Inflammatory macrophage treated with lipopolysaccharide for 4 hours (primary cell): ENCODE measurements around the gene TOPORS.
"Not testable (repeated sequence)": the region's sequence is repeated elsewhere in the genome, so short reads cannot be mapped to it uniquely, and the experiment has no call there.

ENCODE experiments used
- DNase-seq: peaks from one replicate; pipeline ENCODE4 v3.0.0-alpha.2; 2020

Gene TOPORS

DNA sequence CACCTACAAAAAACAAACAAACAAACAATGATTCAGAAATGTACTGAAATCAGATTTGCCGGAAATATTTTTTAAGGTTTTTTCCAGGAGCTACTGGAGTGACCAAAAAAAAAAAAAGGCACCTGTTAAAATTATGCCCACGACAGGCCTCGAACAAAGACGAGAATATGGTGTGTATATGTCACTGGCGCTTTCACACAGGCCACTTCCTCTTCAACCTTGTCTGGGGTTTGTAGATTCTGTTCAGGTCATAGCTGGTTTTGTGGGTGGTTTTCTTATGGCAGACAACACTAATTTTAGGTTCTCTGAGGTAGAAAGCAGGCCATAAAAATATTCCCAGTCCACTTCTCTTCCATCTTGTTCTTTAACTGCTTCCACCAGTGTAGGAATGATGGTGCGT lies 13.6 kb upstream of the TOPORS start:
- DNase-seq: no peak

GRCh38 chr9:32558408-32558934 lies 6.1 kb upstream of the TOPORS start:
- DNase-seq: peak; percentile 74

- no peak for DNase-seq
Measured at GRCh38 chr9:32554591-32554990, 2.2 kb upstream of the TOPORS start.

DNA sequence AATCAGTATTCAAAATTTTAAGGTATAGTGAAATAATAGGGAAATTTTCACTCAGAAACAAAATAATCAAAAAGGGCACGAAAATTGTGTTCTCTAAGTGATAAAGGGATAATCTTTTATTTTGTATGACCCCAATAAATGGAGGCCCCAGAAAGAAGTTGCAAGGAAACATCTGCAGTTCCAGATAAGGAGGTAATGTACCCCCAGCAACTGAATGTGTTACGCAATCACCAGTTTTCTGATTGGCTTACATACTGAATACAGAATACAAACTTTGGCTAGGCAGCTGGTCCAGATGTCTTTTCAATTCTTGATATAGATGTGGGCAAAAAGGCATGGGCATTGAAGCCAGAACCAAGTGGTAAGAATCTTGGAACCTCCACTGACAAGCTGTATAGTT lies 1.7 kb upstream of the TOPORS start:
- DNase-seq: no peak

DNA sequence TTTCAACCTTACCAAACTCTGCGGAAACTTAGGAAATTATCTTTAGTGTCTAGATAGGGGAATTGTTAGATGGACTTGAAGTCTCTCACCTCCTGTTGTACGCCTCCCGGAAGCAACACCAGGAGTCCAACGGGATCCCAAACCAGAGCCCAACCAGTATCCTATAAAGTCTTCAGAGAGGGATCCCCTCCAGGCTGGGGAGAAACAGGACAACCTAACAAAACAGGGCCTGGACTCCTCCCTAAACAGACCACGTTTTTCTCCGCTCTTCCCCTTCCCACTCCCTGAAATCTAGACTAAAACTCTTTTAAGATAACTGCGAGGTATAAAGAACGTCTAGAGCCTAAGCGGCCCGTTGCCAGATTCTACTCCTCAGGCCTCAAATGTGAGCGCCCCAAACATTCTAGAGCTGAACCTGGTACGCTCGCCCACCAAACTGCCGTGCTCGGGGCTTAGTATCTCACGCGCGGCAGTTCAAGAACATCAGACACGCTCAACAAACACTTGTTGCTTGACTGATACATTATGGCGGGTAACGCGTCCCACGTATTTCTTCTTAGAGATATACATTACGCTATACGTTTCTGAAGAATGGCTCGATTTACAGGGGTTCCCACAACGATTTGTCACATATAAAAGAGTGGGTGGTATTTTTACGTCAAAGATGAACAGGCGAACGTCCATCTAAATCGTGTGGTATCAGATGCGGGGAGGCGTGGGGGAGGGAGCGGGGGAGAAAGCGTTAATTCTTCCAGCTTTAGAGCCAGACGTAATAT lies 922 bp downstream of the TOPORS start:
- DNase-seq: peak; percentile 62

DNA sequence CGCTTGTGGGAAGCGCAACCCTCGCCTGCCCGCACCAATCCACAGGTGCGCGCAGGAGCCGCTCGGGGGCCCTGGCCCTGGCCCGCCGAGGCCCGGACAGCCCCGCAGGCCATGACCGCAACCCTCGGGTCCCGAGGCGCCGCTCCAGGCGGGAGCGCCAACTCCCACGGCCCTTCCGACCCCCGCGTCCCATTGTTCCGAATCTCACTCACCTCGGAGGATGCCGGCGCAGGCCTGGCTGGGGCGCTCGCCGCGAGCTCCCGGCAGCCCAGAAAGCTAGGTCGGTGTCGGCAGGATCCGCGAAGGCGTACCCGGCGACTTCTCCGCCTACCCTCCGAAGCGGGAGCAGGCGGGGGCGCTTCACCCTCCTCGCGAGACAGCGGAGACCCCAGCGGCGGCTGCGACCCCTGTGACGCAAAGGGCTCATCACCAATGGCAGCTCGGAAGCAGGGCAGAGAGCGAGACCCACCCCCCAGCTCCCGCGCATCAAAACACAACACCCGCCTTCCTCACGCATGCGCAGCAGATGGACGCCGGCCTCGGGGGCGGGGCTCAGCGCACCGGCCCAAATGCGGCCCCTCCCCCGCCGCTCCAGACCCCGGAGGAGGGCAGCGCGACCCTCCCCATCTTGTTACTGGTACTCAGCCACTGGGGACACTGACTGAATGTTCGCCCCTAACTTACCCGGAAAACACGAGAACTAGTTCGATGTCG lies 1.7 kb downstream of the TOPORS start:
- peak; percentile 78 for DNase-seq

- DNase-seq: no peak
Measured at GRCh38 chr9:32550150-32550561, 2.2 kb downstream of the TOPORS start.

DNA sequence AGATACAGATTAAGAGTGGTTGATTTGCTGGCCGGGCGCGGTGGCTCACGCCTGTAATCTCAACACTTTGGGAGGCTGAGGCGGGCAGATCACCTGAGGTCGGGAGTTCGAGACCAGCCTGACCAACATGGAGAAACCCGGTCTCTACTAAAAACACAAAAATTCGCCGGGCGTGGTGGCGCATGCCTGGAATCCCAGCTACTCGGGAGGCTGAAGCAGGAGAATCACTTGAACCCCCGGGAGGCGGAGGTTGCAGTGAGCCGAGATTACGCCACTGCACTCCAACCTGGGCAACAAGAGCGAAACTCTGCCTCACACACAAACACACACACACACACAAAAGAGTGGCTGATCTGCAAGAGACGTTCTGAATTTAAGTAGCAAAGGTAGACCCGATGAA lies 4.2 kb downstream of the TOPORS start:
- not testable (repeated sequence) for DNase-seq

DNA sequence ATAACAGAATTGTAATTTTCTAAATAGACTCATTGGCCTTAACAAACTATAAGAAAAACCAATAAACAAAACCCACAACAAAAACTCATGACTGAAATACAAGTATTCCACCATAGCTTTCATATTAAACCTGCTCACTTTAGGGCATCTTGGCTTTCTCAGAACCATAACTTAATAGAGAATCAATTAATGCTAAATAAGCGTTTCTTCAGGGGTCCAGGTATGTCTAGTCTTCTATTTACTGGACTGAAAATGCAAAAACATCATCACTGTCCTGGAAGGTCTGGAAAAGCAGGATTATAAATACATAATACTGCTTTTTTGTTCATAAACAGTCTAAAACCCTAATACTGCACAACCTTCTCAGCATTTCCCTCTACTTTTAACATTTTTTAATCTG lies 6.5 kb downstream of the TOPORS start:
- DNase-seq: no peak

GRCh38 chr9:32543047-32543446 lies 9.3 kb downstream of the TOPORS start:
- DNase-seq: no peak

DNA sequence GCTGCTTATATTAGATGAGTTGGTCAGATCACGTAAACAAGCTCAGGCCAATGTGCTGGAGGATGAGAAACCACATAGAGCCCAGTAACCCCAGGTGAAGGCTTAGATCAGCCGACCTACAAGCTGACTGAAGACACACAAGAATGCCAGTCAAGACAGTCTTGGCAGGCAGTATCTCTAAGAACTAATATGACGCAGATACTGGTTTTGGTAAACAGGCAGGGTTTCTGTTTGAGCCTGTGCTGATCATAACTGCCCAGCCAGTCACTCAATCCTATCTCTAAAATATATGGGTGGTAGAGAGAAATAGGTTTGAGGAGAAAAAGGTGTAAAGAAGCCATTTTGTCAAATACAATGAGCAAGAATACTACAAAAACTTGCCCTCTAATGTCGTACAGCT lies 18.6 kb downstream of the TOPORS start:
- no peak for DNase-seq

GRCh38 chr9:32533336-32533735 lies 19.1 kb downstream of the TOPORS start:
- DNase-seq: no peak

- DNase-seq: no peak
Measured at GRCh38 chr9:32526707-32527048, 25.7 kb downstream of the TOPORS start.

GRCh38 chr9:32526041-32526706 lies 26.2 kb downstream of the TOPORS start, which contains the start of gene RIGI:
RIGI (minus strand) TSS chr9:32526196; CDS start chr9:32526166, 30 bp downstream.
- peak; percentile 99 for DNase-seq

GRCh38 chr9:32525709-32526030 lies 26.7 kb downstream of the TOPORS start:
- no peak for DNase-seq

DNA sequence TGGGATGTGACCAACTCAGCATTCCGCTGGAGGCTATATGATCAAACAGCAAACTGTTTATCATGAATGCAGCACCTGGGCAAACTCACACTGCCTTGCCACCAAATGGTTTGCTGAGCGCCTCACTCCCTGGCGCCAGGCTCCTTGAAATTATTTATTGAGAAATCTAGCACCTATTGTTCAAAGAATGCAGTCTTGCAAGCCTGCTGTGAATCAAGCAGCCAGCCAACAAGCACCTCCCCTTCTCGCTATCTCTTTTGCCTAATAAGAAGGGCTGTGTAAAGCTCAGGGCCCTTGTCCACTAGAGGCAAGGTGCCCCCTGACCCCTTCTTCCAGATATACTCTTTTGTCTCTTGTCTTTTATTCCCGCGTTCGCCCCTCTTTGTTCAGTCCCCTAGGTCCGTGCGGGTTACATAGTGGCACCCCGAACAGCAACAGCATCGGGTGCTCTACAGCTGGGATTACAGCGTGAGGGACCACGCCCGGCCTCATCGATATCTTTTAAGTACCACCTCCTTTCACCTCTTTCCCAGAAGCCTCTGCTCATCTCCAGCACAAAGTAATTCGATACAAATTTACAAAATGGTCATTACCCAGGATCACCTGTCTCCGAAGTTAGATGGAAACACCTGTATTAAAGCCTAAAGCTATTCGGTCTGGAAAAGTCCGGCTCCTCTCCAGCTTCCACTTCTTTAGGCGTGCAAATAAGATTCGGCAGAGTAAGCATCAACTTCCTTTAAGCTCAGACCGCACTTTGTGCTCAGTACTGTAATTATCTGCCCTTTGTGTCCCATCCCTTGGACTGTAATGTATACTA lies 27.3 kb downstream of the TOPORS start:
- DNase-seq: peak; percentile 46

DNA sequence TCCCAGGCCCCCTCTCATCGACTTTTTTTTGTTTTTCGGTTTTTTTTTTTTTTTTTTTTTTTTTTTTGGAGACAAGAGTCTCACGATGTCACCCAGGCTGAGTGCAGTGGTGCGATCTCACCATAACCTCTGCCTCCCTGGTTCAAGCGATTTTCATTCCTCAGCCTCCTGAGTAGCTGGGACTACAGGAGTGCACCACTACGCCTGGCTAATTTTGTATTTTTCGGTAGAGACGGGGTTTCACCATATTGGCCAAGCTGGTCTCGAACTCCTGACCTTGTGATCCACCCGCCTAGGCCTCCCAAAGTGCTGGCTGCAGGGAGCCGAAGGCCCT lies 27.9 kb downstream of the TOPORS start:
- DNase-seq: not testable (repeated sequence)

DNA sequence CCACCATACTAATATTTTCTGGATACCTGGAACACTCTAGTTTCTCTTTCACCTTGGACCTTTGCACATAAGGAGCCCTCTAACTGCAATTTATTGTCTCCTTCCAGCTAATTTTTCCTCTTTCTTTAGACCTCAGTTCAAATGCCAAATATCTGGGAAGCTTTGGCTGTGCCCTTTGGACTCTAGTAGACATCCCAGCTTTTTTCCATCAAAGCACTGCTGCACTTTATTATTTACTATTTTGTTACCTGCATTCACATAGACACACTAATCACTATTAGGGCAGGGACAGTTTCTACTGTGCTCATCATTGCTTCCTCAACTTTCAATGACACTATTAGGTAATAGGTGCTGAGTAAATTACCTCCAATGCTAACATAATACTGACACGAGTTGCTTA lies 28.5 kb downstream of the TOPORS start:
- no peak for DNase-seq

- DNase-seq: no peak
Measured at GRCh38 chr9:32518276-32518675, 34.1 kb downstream of the TOPORS start.

DNA sequence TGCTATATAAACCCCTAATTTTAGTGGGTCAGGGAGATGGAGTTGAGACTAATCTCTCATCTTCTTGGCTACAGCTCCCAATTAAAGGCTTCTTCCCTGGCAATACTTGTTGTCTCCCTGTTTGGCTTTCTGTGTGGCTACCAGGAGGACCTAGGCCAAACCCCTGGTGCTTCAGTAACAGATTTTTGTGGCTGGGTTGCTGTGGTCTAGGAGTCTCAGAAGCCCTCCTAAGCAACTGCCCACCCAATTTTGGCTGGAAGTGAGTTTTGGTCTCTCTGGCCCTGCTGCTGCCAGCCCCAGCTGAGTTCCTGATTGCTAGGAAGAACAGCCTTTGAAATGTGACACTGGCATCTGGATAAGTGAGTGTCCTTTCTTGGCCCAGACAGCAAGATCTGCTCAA lies 36.1 kb downstream of the TOPORS start:
- DNase-seq: no peak

DNA sequence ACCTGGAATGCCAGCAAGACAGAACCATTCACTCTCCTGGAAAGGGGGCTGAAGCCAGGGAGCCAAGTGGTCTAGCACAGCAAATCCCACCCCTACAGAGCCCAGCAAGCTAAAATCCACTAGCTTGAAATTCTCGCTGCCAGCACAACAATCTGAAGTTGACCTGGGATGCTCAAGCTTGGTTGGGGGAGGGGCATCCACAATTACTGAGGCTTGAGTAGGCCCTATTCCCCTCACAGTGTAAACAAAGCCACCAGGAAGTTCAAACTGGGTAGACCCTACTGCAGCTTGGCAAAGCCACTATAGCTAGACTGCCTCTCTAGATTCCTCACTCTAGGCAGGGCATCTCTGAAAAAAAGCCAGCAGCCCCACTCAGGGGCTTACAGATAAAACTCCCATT lies 43.7 kb downstream of the TOPORS start:
- DNase-seq: no peak

DNA sequence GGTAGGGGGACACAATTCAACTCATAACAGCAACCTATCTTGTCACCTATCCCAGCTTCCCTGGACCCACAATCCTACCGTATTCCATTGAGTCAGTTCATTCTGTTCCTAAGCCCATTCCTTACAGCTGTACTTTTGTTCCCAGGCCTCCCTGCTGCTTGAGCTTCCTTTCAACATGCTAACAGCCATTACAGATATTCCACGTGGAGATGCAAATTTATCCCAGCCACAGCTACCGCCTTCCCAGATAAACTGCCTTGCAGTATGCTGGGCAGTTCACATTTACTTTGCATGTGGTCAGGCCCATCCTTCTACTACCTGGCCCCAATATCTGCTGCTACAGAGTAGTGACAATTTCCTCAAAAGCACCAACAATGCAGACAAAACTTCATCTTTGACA lies 49.4 kb downstream of the TOPORS start:
- no peak for DNase-seq

DNA sequence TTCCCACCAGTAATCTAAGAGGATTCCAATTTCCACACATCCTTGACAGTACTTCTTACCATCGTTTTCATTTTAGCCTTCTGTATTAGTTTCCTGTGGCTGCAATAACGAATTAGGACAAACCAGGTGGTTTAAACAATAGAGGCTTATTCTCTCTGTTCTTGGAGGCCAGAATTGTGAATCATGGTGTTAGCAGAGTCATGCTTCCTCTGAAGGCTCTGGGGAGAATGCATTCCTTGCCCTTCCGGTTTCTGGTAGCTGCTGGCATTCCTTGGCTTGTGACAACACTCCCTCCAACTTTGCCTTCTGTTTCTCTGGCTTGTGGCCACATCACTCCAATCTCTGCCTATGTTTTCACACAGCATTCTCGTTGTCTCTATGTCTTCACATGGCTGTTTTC lies 49.9 kb downstream of the TOPORS start:
- no peak for DNase-seq
